Astrocyte of the spinal cord (primary cell): Measurements from ENCODE around the gene COL10A1.

Experiments used
- DNase-seq: peaks from one replicate; pipeline ENCODE4 v3.0.0; 2011; ENCODE audit warnings: low read depth, low spot score
- H3K4me3 ChIP-seq: 2 replicates; pipeline ENCODE4 v1.5.1; 2011; ENCODE audit warnings: low read depth, mild to moderate bottlenecking, low read length, moderate library complexity
- CTCF ChIP-seq: IDR thresholded peaks from 2 replicates; pipeline ENCODE4 v1.5.1; 2012; ENCODE audit warnings: low read depth, mild to moderate bottlenecking, low read length, inconsistent platforms
- in situ Hi-C: cut with HindIII; loops from 2 replicates; pipeline ENCODE4 v1.10.0; 2017; ENCODE audit warnings: low sequenced_read_pairs

COL10A1 gene

GRCh38 chr6:116094041-116094440, 31.9 kb downstream of the COL10A1 start:
- TF ChIP-seq CTCF, result no peak
- DNase-seq, result no peak
- no peak overlapping the region for H3K4me3 ChIP-seq
- in situ Hi-C loops, result no loop called here

- no peak for DNase-seq
- no peak overlapping the region for H3K4me3 ChIP-seq
- no peak for TF ChIP-seq CTCF
- in situ Hi-C loops, result no loop called here
Measured at GRCh38 chr6:116090251-116090650, 35.7 kb downstream of the COL10A1 start.

- TF ChIP-seq CTCF, result no peak
- in situ Hi-C loops, result no loop called here
Measured at GRCh38 chr6:116088946-116089345, 37.0 kb downstream of the COL10A1 start.

GRCh38 chr6:116087437-116088027, 38.4 kb downstream of the COL10A1 start:
- DNase-seq, result peak; percentile 63
- no peak overlapping the region for H3K4me3 ChIP-seq
- TF ChIP-seq CTCF, result no peak
- in situ Hi-C loops, result no loop called here

More at GRCh38 chr6:116088946-116089345, 37.0 kb downstream of the COL10A1 start:
- H3K4me3 ChIP-seq, result no peak overlapping the region
- DNase-seq, result no peak

GRCh38 chr6:116084284-116084683, 41.6 kb downstream of the COL10A1 start:
- H3K4me3 ChIP-seq, result no peak overlapping the region
- in situ Hi-C loops, result no loop called here
- no peak for DNase-seq
- TF ChIP-seq CTCF, result no peak

GRCh38 chr6:116083052-116083451, 42.9 kb downstream of the COL10A1 start:
- TF ChIP-seq CTCF, result no peak
- no peak overlapping the region for H3K4me3 ChIP-seq
- in situ Hi-C loops, result no loop called here
- no peak for DNase-seq
